ENCODE results near the gene FRMPD4.
"Not testable (repeated sequence)": the region's sequence is repeated elsewhere in the genome, so short reads cannot be mapped to it uniquely, and the experiment has no call there.

The FRMPD4 gene

GRCh38 chrX:12446342-12447075, 308.2 kb downstream of the FRMPD4 start:
- no peak for DNase-seq

GRCh38 chrX:12447448-12448064, 309.3 kb downstream of the FRMPD4 start:
- no peak for DNase-seq

GRCh38 chrX:12452268-12452667, 314.0 kb downstream of the FRMPD4 start:
- DNase-seq = no peak

- DNase-seq = no peak
Measured at GRCh38 chrX:12460929-12461328, 322.7 kb downstream of the FRMPD4 start.

GRCh38 chrX:12463052-12463451, 324.8 kb downstream of the FRMPD4 start:
- no peak for DNase-seq

GRCh38 chrX:12463873-12464272, 325.6 kb downstream of the FRMPD4 start:
- DNase-seq = no peak

GRCh38 chrX:12467321-12467720, 329.0 kb downstream of the FRMPD4 start:
- DNase-seq = no peak

- no peak for DNase-seq
Measured at GRCh38 chrX:12469296-12469695, 331.0 kb downstream of the FRMPD4 start.

GRCh38 chrX:12471061-12471460, 332.8 kb downstream of the FRMPD4 start:
- no peak for DNase-seq

GRCh38 chrX:12480956-12481355, 342.7 kb downstream of the FRMPD4 start:
- DNase-seq = no peak

- no peak for DNase-seq
Measured at GRCh38 chrX:12488220-12488619, 349.9 kb downstream of the FRMPD4 start.

- no peak for DNase-seq
Measured at GRCh38 chrX:12488771-12489170, 350.5 kb downstream of the FRMPD4 start.

- no peak for DNase-seq
Measured at GRCh38 chrX:12489341-12489740, 351.1 kb downstream of the FRMPD4 start.

- DNase-seq = no peak
Measured at GRCh38 chrX:12494400-12495138, 356.3 kb downstream of the FRMPD4 start.

- no peak for DNase-seq
Measured at GRCh38 chrX:12496343-12496742, 358.1 kb downstream of the FRMPD4 start.

- no peak for DNase-seq
Measured at GRCh38 chrX:12497832-12498591, 359.7 kb downstream of the FRMPD4 start.

GRCh38 chrX:12505127-12505526, 366.9 kb downstream of the FRMPD4 start:
- DNase-seq = no peak

- DNase-seq = not testable (repeated sequence)
Measured at GRCh38 chrX:12515384-12515783, 377.1 kb downstream of the FRMPD4 start.

- DNase-seq = no peak
Measured at GRCh38 chrX:12526306-12526705, 388.0 kb downstream of the FRMPD4 start.

GRCh38 chrX:12538096-12538495, 399.8 kb downstream of the FRMPD4 start:
- not testable (repeated sequence) for DNase-seq

GRCh38 chrX:12542251-12542650, 404.0 kb downstream of the FRMPD4 start:
- DNase-seq = not testable (repeated sequence)

GRCh38 chrX:12548341-12548740, 410.1 kb downstream of the FRMPD4 start:
- no peak for DNase-seq

- no peak for DNase-seq
Measured at GRCh38 chrX:12548746-12549145, 410.5 kb downstream of the FRMPD4 start.

All from stimulated activated CD4-positive, alpha-beta T cell treated with anti-CD3 and anti-CD28 coated beads, Interleukin-4, amount 100 ng/mL, for 1 hour (primary cell).